Measurements from ENCODE around the gene PLCG1. TPM values are rescaled to one million over a fixed set of nuclear protein-coding genes. Genes with fewer than 3 reads are reported as not detected.
"Not testable (repeated sequence)": the region's sequence is repeated elsewhere in the genome, so short reads cannot be mapped to it uniquely, and the experiment has no call there.

The PLCG1 gene
- total RNA-seq, 2 donors from 2014 or later, result 227 to 257 TPM

- Mint-ChIP-seq H3K36me3 (ENCODE audit: low read depth) (peaks cover 21% of the 10 kb centered on the region), H3K4me1 (peaks cover 18% of the 10 kb centered on the region), H3K9me3 (peaks cover 6% of the 10 kb centered on the region), H3K27ac (no peak overlapping the region), H3K27me3 (ENCODE audit: insufficient read depth) (no peaks in the 10 kb centered on the region), H3K4me3 (no peak overlapping the region)
- Histone ChIP-seq H3K4me3 (ENCODE audit: low read length) (no peak overlapping the region), H3K27ac (ENCODE audit: low read depth, low read length) (no peak overlapping the region), H3K27me3 (ENCODE audit: control insufficient read depth, insufficient read depth, low read length, poor library complexity, severe bottlenecking) (no peaks in the 10 kb centered on the region), H3K4me1 (ENCODE audit: control insufficient read depth, insufficient read depth, low read length) (peaks cover 6% of the 10 kb centered on the region), H3K36me3 (ENCODE audit: control insufficient read depth, insufficient read depth, low read length) (peaks cover 4% of the 10 kb centered on the region), H3K9ac (ENCODE audit: extremely low read depth, low read length, poor library complexity, severe bottlenecking) (no peak overlapping the region), H3K9me3 (ENCODE audit: control insufficient read depth, low read length) (no peaks in the 10 kb centered on the region)
- no peak for DNase-seq
- no peak for TF ChIP-seq CTCF (conservative IDR thresholded peaks at IDR 0.05)
- 97% methylated on average over 5 of the region's 5 CpGs for whole genome bisulfite sequencing, 2 experiments (ENCODE audit: insufficient coverage in 1 of 2, insufficient read length in 1 of 2)
Measured at GRCh38 chr20:41131594-41132387, 5.6 kb upstream of the PLCG1 start.

GRCh38 chr20:41132388-41132775, 5.0 kb upstream of the PLCG1 start:
- not testable (repeated sequence) for H3K9me3 Mint-ChIP-seq; H3K4me3 Mint-ChIP-seq; H3K27me3 Mint-ChIP-seq (ENCODE audit: insufficient read depth); H3K9ac ChIP-seq (ENCODE audit: extremely low read depth, low read length, poor library complexity, severe bottlenecking); H3K27ac Mint-ChIP-seq; H3K36me3 ChIP-seq (ENCODE audit: control insufficient read depth, insufficient read depth, low read length); H3K4me1 ChIP-seq (ENCODE audit: control insufficient read depth, insufficient read depth, low read length); H3K27me3 ChIP-seq (ENCODE audit: control insufficient read depth, insufficient read depth, low read length, poor library complexity, severe bottlenecking); H3K4me3 ChIP-seq (ENCODE audit: low read length); H3K27ac ChIP-seq (ENCODE audit: low read depth, low read length); H3K9me3 ChIP-seq (ENCODE audit: control insufficient read depth, low read length); DNase-seq
- Mint-ChIP-seq H3K36me3 (ENCODE audit: low read depth) (peaks cover 18% of the 10 kb centered on the region), H3K4me1 (peaks cover 18% of the 10 kb centered on the region)
- 95 to 99% methylated on average over 8 to 9 of the region's 9 CpGs for WGBS, 2 experiments (ENCODE audit: insufficient coverage in 1 of 2, insufficient read length in 1 of 2)

DNA sequence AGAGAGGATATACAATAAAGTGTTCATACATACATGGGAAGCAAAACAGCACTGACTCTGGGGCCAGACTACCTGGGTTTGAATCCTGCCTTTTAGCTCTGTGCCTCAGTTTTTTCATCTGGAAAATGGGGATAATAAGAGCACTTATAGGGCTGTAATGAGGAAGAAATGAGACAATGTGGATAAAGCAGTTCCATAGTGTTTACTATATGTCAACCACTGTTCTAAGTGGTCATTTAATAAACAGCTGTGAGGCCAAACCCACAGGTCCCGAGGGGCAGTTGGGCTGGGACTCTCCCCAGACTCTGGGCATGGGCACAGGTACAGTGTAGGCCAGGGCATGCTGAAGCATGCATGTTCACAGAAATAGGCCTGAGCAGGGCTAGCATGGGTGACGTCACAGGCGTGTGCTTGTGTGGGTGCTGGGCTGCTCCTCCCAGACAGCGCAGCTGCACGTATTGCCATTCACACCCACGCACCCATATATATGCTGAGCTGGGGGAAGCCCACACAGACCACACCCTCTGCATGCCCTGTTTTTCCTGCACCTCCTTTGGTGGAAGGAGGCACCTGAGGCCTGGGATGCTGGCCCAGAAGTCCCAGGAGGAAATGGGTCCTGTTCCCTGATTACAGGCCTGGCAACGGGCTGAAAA, 3.5 kb upstream of the PLCG1 start:
- no peak overlapping the region for H3K4me3 ChIP-seq (ENCODE audit: low read length)
- 92 to 93% methylated on average over 1 to 7 of the region's 7 CpGs for WGBS, 2 experiments (ENCODE audit: insufficient coverage in 1 of 2, insufficient read length in 1 of 2)
- no peaks in the 10 kb centered on the region for H3K9me3 ChIP-seq (ENCODE audit: control insufficient read depth, low read length)
- Mint-ChIP-seq H3K4me1 (peaks cover 21% of the 10 kb centered on the region), H3K9me3 (peaks cover 2% of the 10 kb centered on the region), H3K36me3 (ENCODE audit: low read depth) (peaks cover 12% of the 10 kb centered on the region), H3K27me3 (ENCODE audit: insufficient read depth) (no peaks in the 10 kb centered on the region), H3K4me3 (no peak overlapping the region), H3K27ac (no peak overlapping the region)
- DNase-seq, result peak; percentile 37
- H3K36me3 ChIP-seq (ENCODE audit: control insufficient read depth, insufficient read depth, low read length), result no peaks in the 10 kb centered on the region
- TF ChIP-seq CTCF (conservative IDR thresholded peaks at IDR 0.05), result no peak
- H3K4me1 ChIP-seq (ENCODE audit: control insufficient read depth, insufficient read depth, low read length), result peaks cover 6% of the 10 kb centered on the region
- H3K9ac ChIP-seq (ENCODE audit: extremely low read depth, low read length, poor library complexity, severe bottlenecking), result no peak overlapping the region
- H3K27ac ChIP-seq (ENCODE audit: low read depth, low read length), result no peak overlapping the region
- H3K27me3 ChIP-seq (ENCODE audit: control insufficient read depth, insufficient read depth, low read length, poor library complexity, severe bottlenecking), result no peaks in the 10 kb centered on the region
